Stimulated activated effector memory CD8-positive, alpha-beta T cell treated with anti-CD3 and anti-CD28 coated beads, Interleukin-12 subunit alpha, Interleukin-12 subunit beta, amount 100 ng/mL, for 72 hours (primary cell): ENCODE measurements around the gene HIGD1B.

Experiments used
- ATAC-seq: fragments of 150-1000 bp; cut with Tn5 transposase; 2 replicates; pipeline ENCODE4 v1.10.0; 2021
- DNase-seq, 2 donors: peaks; one replicate each; pipeline ENCODE4 v3.0.0; 2021 to 2022; ENCODE audit warnings: low spot score in 2 of 2
- H3K27ac Mint-ChIP-seq: one replicate; pipeline ENCODE4 v1.8.0; 2022; ENCODE audit warnings: mild to moderate bottlenecking, mixed read lengths
- H3K36me3 Mint-ChIP-seq: one replicate; pipeline ENCODE4 v1.8.0; 2022; ENCODE audit warnings: mild to moderate bottlenecking, mixed read lengths
- H3K4me1 Mint-ChIP-seq: one replicate; pipeline ENCODE4 v1.8.0; 2022; ENCODE audit warnings: mixed read lengths
- H3K4me3 Mint-ChIP-seq: one replicate; pipeline ENCODE4 v1.8.0; 2022; ENCODE audit warnings: mild to moderate bottlenecking, mixed read lengths
- H3K9me3 Mint-ChIP-seq: one replicate; pipeline ENCODE4 v1.8.0; 2022; ENCODE audit warnings: mixed read lengths

The HIGD1B gene

DNA sequence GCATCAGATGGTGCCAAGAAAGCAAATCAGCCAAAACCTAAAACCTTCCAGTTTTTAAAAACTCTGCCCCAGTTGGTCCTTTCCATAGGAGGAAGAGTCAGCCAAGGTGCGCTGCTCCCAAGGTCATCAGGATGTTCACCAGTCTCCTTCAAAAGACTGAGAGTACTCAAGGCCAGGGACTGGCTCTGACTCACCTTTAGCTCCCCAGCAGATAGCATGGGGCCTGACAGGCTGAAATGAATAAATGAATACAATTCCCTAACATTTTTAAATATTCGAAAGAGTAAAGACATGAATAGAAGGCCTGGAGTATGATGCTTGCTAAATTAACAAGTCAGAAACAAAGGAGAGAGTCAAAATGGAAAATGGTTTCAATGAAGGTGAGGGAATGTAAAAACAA, 32.4 kb downstream of the HIGD1B start:
- ATAC-seq (no peak), DNase-seq (no peak)
- H3K4me3 Mint-ChIP-seq: no peak overlapping the region
- no peaks in the 10 kb centered on the region for H3K4me1 Mint-ChIP-seq
- no peak overlapping the region for H3K27ac Mint-ChIP-seq
- H3K9me3 Mint-ChIP-seq: no peaks in the 10 kb centered on the region
- H3K36me3 Mint-ChIP-seq: peaks cover 100% of the 10 kb centered on the region

DNA sequence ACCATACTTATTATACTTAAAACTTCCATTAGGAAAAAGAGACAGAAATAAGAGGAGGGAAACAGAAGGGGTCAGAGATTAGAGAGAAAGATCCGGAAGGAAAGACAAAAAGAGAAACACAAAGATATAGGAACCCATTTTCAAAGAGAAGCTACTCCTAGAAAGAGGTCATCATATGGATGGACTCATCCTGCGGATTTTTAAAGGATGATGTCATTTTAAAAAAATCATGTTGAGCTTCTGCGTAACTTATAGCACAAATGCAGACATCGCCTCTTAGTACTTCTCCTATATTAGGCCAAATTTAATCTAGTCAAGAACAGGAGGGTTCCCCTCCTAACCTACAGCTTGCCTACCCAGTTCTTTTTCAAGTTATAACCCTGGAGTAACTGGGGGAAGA, 33.5 kb downstream of the HIGD1B start:
- Mint-ChIP-seq H3K36me3 (peaks cover 100% of the 10 kb centered on the region), H3K4me3 (no peak overlapping the region), H3K9me3 (no peaks in the 10 kb centered on the region), H3K4me1 (no peaks in the 10 kb centered on the region), H3K27ac (no peak overlapping the region)
- DNase-seq (no peak), ATAC-seq (no peak)

DNA sequence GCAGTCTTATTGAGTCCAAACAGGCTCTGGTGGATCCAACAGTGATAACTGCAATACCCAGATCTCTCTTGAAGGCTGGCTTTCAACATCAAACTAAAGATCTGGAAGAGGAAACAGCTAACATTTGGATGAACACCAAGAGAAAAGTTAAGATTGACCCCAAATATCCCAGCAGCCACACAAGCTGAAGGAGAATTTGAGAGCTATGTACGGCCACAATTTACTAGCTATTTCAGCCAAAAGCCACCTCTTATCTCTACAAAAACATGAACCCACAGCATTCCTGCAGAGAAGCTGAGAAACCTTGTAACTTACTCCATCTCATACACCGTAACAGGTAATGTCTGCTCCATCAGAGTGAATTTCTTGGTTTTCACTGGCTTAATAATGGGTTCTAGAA, 37.3 kb downstream of the HIGD1B start:
- Mint-ChIP-seq H3K36me3 (peaks cover 70% of the 10 kb centered on the region), H3K9me3 (no peaks in the 10 kb centered on the region), H3K27ac (no peak overlapping the region), H3K4me1 (no peaks in the 10 kb centered on the region), H3K4me3 (no peak overlapping the region)
- ATAC-seq (no peak), DNase-seq (no peak)

DNA sequence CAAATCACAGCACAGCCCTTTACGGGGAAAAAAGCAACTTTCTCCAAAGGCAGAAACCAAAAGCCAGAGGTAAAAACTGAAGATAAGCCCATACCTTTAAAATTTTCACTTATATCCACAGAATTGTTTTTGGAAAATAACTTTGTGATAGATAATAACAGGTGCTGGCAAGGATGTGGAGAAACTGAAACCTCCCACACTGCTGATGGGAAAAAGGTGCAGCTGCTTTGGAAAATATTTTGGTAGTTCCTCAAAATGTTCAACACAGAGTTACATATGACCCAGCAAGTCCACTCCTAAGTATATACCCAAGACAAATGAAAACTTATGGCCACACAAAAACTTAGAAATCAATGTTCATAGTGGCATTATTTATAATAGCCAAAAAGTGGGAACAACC, 39.3 kb downstream of the HIGD1B start:
- H3K27ac Mint-ChIP-seq: peak overlapping the region; percentile 24
- DNase-seq (no peak), ATAC-seq (no peak)
- no peaks in the 10 kb centered on the region for H3K4me1 Mint-ChIP-seq
- no peak overlapping the region for H3K4me3 Mint-ChIP-seq
- peaks cover 63% of the 10 kb centered on the region for H3K36me3 Mint-ChIP-seq
- H3K9me3 Mint-ChIP-seq: no peaks in the 10 kb centered on the region

DNA sequence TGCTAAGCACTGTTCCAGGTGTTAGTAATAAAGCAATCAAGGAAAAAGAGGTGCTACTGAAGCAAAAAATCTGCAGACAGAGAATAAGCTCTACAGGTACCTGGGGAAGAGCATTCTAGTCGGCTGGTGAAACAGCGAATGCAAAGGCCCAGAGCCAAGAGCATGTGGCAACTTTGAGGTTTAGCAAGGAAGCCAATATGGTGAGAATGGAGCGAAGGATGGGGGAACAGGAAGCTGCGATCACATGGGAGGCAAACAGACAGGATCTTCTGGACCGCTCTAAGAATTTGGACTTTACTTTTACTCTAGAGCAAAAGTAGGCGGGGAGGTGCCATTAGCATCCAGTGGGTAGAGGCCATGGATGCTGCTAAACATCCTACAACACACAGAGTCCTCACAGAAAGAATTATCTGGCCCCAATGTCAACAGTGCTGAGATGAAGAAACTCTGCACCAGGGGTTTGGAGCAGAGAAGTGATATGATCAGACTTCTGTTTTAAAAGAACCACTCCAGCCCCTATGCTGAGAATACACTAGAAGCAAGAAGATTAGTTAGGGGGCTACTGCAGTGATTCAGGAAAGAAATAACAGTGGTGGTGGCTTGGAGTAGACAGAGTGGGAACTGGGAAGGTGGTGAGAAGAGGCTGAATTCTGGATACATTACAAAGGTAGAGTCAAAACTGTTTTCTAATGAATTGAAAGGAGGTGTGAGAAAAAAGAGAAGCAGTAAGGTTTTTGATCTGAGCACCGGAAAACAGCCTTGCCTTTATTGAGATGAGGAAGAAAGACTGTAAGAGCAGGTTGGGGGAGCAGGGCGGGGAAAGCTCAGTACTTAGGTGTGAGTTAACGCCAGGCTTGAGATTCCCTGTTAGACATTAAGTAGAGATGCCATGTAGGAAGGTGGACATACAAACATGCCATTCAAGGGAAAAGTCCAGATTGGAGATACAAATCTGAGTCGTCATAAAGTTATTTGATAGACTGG, 40.6 kb downstream of the HIGD1B start:
- H3K4me3 Mint-ChIP-seq: no peak overlapping the region
- peaks cover 63% of the 10 kb centered on the region for H3K36me3 Mint-ChIP-seq

DNA sequence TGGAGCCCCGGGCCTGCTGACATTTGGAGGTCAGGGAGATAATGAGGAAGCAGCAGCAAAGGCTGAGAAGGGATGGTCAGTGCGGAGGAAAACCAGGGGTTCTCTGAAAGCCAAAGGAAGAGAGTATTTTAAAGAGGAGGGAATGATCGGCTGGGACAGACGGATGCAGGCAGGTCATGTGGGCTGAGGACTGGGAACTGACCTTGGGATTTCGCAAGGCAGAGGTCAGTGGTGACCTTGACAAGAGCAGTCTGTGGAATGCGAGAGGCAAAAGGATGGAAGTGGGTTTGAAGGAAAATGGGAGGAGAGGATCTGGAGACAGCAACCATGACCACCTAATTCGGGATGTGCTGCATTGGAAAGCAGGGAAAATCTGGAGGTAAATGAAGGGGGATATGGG, 41.3 kb downstream of the HIGD1B start:
- H3K4me3 Mint-ChIP-seq: no peak overlapping the region
- no peak overlapping the region for H3K27ac Mint-ChIP-seq
- ATAC-seq (no peak), DNase-seq (no peak)
- H3K9me3 Mint-ChIP-seq: no peaks in the 10 kb centered on the region
- peaks cover 63% of the 10 kb centered on the region for H3K36me3 Mint-ChIP-seq
- H3K4me1 Mint-ChIP-seq: no peaks in the 10 kb centered on the region

More for the DNA sequence above, 40.6 kb downstream of the HIGD1B start:
- Mint-ChIP-seq H3K9me3 (no peaks in the 10 kb centered on the region), H3K4me1 (no peaks in the 10 kb centered on the region), H3K27ac (no peak overlapping the region)
- DNase-seq (no peak), ATAC-seq (peak; percentile 62)

DNA sequence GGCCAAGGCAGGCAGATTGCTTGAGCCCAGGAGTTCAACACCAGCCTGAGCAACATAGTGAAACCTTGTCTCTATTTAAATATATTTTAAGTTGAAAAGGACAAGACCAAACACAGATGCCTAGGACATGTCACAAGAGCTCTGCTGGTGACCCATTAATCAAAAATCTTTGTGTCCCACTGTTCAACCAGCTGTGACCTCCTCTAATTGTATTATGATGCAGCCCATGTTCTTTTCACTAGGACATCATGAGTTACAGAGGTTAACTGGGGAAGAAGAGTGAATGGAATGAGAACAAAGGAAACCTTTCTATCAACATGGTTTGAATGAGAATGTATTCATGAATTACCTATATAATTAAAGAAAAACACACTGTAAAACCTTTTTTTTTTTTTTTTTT, 44.6 kb downstream of the HIGD1B start:
- Mint-ChIP-seq H3K4me3 (no peak overlapping the region), H3K9me3 (no peaks in the 10 kb centered on the region), H3K4me1 (peaks cover 10% of the 10 kb centered on the region), H3K27ac (no peak overlapping the region), H3K36me3 (peaks cover 59% of the 10 kb centered on the region)
- DNase-seq (no peak), ATAC-seq (no peak)

DNA sequence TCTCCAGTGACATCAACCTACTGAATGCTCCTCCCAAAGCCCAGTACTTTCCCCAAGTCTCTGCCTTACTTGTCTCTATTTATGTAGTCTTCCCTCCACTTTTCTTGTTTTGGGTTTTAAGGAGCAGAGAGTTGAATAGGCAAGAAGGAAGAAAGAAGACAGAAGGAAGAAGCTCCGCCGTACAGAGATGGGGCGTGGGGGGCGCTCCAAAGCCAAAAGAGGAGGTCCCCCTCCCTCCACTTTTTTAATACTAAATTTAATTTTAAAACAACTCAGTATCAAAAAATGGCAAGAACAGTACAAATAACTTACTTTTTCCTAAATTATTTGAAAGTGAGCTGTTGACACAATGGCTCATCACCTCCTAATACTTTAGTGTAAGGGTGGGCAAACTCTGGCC, 47.0 kb downstream of the HIGD1B start:
- Mint-ChIP-seq H3K4me3 (no peak overlapping the region), H3K4me1 (peaks cover 21% of the 10 kb centered on the region), H3K9me3 (no peaks in the 10 kb centered on the region), H3K36me3 (peaks cover 65% of the 10 kb centered on the region), H3K27ac (no peak overlapping the region)
- no peak for DNase-seq
- no peak for ATAC-seq

DNA sequence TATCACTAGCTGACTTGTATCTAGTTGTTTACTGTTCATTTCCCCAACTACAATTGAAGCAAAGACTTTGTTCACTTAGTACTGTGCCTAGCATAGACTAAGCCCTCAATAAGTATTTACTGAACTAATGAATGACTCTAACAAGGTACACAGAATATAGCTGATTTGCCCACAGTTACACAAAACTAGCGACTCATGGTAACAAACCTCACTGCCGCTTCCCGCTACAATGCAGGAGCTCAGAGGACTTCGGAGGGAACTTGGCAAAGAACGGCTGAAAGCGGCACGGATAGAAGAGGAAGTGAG, 51.0 kb downstream of the HIGD1B start:
- no peak for DNase-seq
- Mint-ChIP-seq H3K27ac (peak overlapping the region; percentile 100), H3K4me1 (peaks cover 24% of the 10 kb centered on the region), H3K36me3 (peaks cover 37% of the 10 kb centered on the region), H3K9me3 (no peaks in the 10 kb centered on the region), H3K4me3 (peak overlapping the region; percentile 73)
- ATAC-seq: no peak

DNA sequence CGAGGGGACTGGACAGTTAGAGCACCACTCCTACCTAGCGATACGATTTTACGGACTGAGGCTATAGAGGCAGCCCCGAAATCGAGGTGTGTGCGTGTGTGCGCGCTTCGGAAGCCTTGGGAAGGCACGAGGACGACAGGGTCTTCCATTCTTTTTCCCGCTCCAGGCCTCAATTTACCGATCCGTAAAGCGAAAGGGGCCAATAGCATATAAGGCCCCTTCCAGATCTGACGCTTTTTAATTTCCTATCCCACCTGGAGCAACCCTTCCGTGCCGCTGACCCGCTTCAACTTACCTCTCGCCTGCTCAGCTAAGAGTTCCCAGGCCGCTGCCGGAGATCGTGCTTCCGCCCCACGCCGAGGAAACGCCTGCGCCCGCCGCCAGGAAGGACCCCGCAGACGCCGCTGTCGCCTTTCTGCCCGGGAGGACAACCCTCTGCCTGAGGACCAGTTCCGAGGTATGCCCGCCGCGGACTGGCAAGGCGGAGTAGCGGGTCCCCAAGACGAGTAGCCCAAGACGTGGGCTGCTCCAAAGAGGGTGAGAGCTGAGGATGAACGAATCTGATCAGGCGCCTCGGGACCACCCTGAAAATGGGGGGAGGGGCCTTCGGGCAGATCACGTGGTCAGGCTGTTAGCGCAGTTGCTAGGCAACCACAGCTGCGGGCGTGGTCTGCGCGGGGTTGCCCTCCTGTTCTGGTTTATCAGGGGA, 51.5 kb downstream of the HIGD1B start, which contains the start of gene EFTUD2:
TSS of gene EFTUD2 (minus strand) at position 372 of the 709 bp plus-strand sequence. CDS start 4,924 bp downstream, outside the sequence.
- H3K27ac Mint-ChIP-seq: peak within 1 kb of the TSS; percentile 100
- peak within 1 kb of the TSS; percentile 73 for H3K4me3 Mint-ChIP-seq
- ATAC-seq (peak; percentile 95), DNase-seq (peak; percentile 96 to 99)
- peaks cover 24% of the 10 kb centered on the region for H3K4me1 Mint-ChIP-seq
- peaks cover 32% of the 10 kb centered on the region for H3K36me3 Mint-ChIP-seq
- H3K9me3 Mint-ChIP-seq: no peaks in the 10 kb centered on the region
